GM21390 (cell line): ENCODE measurements around the gene RNF149.
"Not testable (repeated sequence)": the region's sequence is repeated elsewhere in the genome, so short reads cannot be mapped to it uniquely, and the experiment has no call there.

Source experiments
- ATAC-seq: cut with Tn5 transposase; IDR thresholded peaks from one replicate; pipeline ENCODE4 v1.9.1; 2021; ENCODE audit not compliant: unreplicated experiment

The RNF149 gene

GRCh38 chr2:101263377-101263800 lies 45.1 kb downstream of the RNF149 start:
- no peak for ATAC-seq

- ATAC-seq, result no peak
Measured at GRCh38 chr2:101262142-101262541, 46.4 kb downstream of the RNF149 start.

- ATAC-seq, result no peak
Measured at GRCh38 chr2:101258804-101259203, 49.7 kb downstream of the RNF149 start.

- ATAC-seq, result no peak
Measured at GRCh38 chr2:101256316-101256715, 52.2 kb downstream of the RNF149 start.

- ATAC-seq, result no peak
Measured at GRCh38 chr2:101255501-101255900, 53.0 kb downstream of the RNF149 start.

- ATAC-seq, result no peak
Measured at GRCh38 chr2:101253703-101254450, 54.6 kb downstream of the RNF149 start.

GRCh38 chr2:101253013-101253702 lies 55.3 kb downstream of the RNF149 start:
- ATAC-seq, result peak; percentile 51

GRCh38 chr2:101252408-101253012 lies 56.0 kb downstream of the RNF149 start, which contains the start of gene CNOT11:
Gene CNOT11 (plus strand): TSS chr2:101252886. CDS start chr2:101252965, 79 bp downstream.
- ATAC-seq, result peak; percentile 90

GRCh38 chr2:101251844-101252407 lies 56.6 kb downstream of the RNF149 start:
- ATAC-seq, result peak; percentile 58

- ATAC-seq, result not testable (repeated sequence)
Measured at GRCh38 chr2:101251246-101251781, 57.2 kb downstream of the RNF149 start.

- ATAC-seq, result no peak
Measured at GRCh38 chr2:101249826-101250225, 58.7 kb downstream of the RNF149 start.

GRCh38 chr2:101248756-101249155 lies 59.7 kb downstream of the RNF149 start:
- ATAC-seq, result not testable (repeated sequence)

GRCh38 chr2:101245468-101245867 lies 63.0 kb downstream of the RNF149 start:
- not testable (repeated sequence) for ATAC-seq

- ATAC-seq, result not testable (repeated sequence)
Measured at GRCh38 chr2:101244899-101245298, 63.6 kb downstream of the RNF149 start.

- ATAC-seq, result not testable (repeated sequence)
Measured at GRCh38 chr2:101244373-101244772, 64.1 kb downstream of the RNF149 start.

- no peak for ATAC-seq
Measured at GRCh38 chr2:101241158-101241557, 67.3 kb downstream of the RNF149 start.

- ATAC-seq, result not testable (repeated sequence)
Measured at GRCh38 chr2:101240694-101241093, 67.8 kb downstream of the RNF149 start.

- not testable (repeated sequence) for ATAC-seq
Measured at GRCh38 chr2:101239760-101240118, 68.8 kb downstream of the RNF149 start.

GRCh38 chr2:101238930-101239759 lies 69.4 kb downstream of the RNF149 start:
- no peak for ATAC-seq

GRCh38 chr2:101237944-101238343 lies 70.6 kb downstream of the RNF149 start:
- ATAC-seq, result not testable (repeated sequence)
